ENCODE measurements around the gene TTC24.
"Not testable (repeated sequence)": the region's sequence is repeated elsewhere in the genome, so short reads cannot be mapped to it uniquely, and the experiment has no call there.

Gene TTC24

GRCh38 chr1:156587927-156588326, 8.4 kb downstream of the TTC24 start:
- DNase-seq (ENCODE audit: low read depth), result not testable (repeated sequence)

DNA sequence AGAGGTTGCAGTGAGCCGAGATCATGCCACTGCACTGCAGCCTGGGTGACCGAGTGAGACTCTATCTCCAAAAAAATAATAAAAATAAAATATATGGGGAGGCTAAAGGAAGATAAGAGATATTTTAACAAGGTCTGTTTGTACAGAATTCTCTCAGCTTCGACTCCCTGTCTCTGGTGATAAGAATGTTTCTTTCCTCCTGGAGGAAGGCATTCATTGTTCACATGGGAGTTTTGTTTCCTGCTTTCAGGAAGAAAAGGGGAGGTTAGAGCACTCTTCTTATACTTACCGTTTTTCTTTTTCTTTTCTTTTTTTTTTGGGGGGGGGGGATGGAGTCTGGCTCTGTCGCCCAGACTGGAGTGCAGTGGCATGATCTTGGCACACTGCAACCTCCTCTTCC, 10.0 kb downstream of the TTC24 start:
- no peak for DNase-seq (ENCODE audit: low read depth)

DNA sequence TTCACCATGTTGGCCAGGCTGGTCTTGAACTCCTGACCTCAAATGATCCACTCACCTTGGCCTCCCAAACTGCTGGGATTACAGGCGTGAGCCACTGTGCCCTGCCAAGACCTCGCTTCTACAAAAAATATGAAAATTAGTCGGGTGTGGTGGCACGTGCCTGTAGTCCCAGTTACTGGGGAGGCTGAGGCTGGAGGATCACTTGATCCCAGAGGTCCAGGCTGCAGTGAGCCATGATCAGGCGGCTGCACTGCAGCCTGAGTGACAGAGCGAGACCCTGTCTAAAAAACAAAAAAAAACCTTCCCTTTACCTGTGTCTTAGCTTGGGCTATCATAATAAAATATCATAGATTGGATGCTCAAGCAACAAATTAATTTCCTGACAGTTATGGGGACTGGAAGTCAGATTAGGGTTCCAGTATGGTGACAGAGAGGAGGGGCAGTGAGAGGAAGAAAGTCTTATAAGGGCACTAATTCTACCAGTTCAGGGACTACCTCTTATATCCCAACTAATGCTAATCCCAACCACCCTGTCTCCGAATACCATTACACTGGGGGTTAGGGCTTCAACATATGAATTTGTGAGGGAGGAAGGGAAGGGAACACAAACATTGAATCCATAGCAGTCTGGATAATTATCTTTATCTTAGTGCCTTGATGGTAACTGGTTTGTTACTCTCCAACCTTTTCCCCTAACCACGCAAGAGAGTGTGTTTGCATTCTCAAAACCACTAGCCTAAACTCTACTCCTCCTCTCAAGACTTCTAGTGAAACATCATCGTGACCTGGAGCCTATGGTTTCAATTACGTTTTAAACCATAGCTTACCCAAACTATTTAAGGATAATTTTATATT, 11.0 kb downstream of the TTC24 start:
- no peak for DNase-seq (ENCODE audit: low read depth)

DNA sequence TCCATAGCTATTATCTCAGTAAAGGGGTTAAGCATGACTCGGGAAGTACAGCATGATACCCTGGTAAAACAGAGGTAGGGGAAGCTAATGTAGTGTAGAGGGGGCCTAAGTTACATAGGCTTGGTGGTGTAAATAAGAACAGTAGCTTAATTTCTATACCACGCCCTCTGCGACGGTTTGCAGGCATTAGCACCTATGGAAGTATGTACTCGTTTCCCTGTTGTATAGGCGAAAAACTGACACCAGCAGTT, 11.6 kb downstream of the TTC24 start:
- DNase-seq (ENCODE audit: low read depth), result no peak

DNA sequence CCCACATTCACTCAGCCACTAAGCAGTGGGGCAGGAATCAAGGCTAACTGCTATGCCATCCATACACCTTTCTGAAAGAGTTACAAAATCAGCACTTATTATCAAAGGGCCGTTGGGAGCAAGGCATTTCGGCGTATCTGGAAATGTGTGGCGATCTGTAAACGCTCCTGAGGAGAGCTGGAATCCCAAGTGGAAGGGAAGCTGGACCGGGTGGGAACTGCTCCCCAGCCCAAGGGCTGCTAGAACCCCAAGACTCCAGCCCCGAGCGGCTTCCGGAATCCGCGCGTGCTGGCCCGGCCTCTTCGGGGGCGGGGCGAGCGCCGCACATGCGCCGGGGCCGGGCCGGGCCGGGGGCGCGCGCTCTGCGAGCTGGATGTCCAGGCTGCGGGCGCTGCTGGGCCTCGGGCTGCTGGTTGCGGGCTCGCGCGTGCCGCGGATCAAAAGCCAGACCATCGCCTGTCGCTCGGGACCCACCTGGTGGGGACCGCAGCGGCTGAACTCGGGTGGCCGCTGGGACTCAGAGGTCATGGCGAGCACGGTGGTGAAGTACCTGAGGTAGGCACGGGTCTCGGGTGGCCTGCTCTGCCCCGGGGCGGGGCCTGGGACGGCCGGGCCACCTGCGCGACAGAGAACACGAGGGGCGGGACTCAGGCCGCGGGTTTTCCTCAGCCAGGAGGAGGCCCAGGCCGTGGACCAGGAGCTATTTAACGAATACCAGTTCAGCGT, 12.1 kb downstream of the TTC24 start, which contains the start of gene NAXE:
Gene NAXE, plus strand, starts transcription at position 345 of the 726 bp plus-strand sequence. Its CDS starts 29 bp downstream, at position 374.
- peak; percentile 38 for DNase-seq (ENCODE audit: low read depth)

- no peak for DNase-seq (ENCODE audit: low read depth)
Observed at GRCh38 chr1:156592158-156592909, 12.8 kb downstream of the TTC24 start.

GRCh38 chr1:156592910-156593660, 13.6 kb downstream of the TTC24 start:
- no peak for DNase-seq (ENCODE audit: low read depth)

GRCh38 chr1:156593661-156593989, 14.1 kb downstream of the TTC24 start:
- DNase-seq (ENCODE audit: low read depth), result no peak

DNA sequence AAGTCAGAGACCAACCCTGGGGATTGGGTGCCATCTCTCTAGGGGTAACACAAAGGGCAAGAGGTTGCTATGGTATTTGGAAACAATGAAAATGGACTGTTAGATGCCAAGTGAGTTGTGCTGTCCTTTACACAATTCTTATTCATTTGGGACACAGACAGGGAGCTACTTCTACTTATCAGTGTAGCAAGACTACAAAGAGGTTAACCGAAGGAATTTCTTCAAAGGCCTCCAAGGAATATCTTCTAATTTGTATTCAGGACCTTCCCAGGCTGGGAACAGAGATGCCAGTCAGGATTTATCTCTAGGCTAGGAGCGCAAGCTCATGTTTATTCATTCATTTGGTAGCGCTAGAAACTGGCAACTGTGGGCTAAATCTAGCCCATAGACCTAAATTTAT, 14.7 kb downstream of the TTC24 start:
- no peak for DNase-seq (ENCODE audit: low read depth)

DNA sequence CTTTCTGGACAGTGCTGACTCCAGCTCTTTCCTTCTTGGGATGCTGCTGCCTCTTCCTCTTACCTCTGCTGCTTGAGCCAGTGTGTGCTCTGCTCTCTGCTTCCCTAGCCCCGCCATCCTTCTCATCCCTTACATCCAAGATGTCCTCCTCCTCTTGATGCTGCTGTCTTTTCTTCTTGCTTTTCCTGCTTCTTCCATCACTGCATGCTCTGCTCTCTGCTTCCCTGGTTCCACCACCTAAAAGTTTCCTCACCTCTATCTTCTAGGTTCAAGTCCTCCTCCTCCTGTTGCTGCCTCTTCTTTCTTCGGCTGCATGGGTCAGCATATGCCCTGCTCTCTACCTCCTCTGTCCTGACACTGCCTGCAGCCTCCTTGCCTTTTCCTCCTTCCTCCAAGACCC, 15.5 kb downstream of the TTC24 start:
- DNase-seq (ENCODE audit: low read depth), result no peak

GRCh38 chr1:156596426-156596825, 16.9 kb downstream of the TTC24 start:
- no peak for DNase-seq (ENCODE audit: low read depth)

- DNase-seq (ENCODE audit: low read depth), result no peak
Observed at GRCh38 chr1:156598125-156598524, 18.6 kb downstream of the TTC24 start.

DNA sequence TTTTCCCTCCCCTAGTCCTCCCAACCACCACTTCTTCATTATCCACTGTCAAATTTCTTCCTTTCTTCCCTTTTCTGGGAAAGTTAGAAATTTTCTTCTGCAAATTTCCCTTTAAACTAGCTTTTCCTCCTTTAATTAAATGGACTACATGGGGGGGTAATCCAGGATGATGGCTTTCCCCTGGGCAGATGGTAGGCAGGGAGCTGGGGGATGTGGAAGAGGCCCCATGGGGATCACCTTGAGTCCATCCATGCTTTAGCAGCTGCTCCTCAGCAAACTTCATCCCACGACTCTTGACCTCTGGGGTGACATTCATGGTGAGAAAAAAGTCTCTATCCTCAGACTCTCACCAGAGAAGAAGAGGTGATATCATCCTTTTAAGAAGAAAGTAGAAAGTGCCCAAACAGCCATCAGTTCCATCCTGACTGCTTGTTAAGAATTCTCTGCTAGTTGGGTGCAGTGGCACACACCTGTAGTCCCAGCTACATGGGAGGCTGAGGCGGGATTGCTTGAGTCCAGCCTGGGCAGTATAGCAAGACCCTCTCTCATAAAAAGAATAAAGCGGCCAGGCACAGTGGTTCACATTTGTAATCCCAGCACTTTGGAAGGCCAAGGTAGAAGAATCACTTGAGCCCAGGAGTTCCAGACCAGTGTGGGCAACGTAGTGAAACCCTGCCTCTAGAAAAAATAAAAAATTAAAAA, 19.4 kb downstream of the TTC24 start:
- DNase-seq (ENCODE audit: low read depth), result no peak

DNA sequence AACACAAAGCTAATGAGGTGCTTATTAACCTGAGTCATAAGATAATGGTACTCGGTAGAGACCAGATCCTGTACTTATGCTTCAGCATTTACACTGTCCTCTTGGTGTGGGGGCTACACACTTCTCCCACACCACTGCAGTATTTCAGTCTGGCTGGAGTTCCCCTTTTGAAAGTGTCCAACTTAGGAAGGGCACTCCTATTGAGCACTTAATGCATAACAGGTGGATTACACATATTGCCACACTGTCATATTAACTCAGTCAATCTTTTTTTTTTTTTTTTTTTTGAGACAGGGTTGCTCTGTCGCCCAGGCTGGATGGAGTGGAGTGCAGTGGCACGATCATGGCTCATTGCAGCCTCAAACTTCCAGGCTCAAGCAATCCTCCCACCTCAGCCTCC, 20.3 kb downstream of the TTC24 start:
- no peak for DNase-seq (ENCODE audit: low read depth)

- DNase-seq (ENCODE audit: low read depth), result no peak
Observed at GRCh38 chr1:156600733-156601121, 21.2 kb downstream of the TTC24 start.

GRCh38 chr1:156601122-156601830, 21.8 kb downstream of the TTC24 start, which contains the start of gene GPATCH4:
Gene GPATCH4 (minus strand): TSS chr1:156601479.
- peak; percentile 58 for DNase-seq (ENCODE audit: low read depth)

- no peak for DNase-seq (ENCODE audit: low read depth)
Observed at GRCh38 chr1:156601892-156602291, 22.4 kb downstream of the TTC24 start.

DNA sequence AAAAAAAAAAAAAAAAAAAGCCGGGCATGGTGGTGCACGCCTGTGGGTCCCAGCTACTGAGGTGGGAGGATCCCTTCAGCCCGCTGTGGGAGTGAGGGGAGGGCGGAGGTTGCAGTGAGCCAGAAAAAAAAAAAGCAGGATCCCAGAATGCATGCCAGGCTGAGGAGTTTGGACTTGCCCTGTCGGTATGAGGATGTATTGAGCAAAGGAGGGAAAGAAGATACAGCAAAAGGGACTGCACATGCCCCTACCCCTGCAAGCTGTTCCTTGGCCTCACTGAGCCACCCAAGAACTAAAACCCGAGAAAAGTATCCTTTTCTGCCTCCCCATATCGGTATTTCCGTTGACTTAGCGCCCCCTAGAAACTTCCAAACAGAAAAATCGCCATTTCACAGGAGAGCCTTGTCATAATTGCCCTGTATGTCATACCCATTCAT, 23.1 kb downstream of the TTC24 start:
- no peak for DNase-seq (ENCODE audit: low read depth)

GRCh38 chr1:156607344-156607743, 27.8 kb downstream of the TTC24 start:
- DNase-seq (ENCODE audit: low read depth), result not testable (repeated sequence)

DNA sequence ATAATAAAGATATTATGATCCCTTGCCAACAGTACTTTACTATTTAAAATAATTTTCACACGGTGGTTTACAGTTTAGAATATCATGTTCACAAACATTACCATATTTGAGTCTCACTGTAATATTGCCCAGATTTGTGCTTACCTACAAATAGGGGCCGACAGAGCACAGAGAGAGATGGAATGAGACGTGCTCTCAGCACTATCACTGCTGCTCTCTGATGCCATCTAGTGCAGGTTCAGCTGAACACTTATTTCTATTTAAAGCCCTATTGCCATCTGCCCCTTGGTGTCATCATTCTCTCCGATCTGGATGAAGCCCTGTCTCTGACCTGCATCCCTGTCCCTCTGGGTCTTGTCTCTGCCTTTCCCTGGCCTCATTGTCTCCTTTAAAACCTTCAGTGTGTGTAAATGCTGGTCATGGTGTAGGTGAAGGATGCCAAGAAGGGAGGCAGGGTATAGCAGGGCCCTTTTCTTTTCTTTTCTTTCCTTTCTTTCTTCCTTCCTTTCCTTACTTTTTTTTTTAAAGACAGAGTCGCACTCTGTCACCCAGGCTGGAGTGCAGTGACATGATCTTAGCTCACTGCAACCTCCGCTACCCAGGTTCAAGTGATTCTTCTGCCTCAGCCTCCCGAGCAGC, 28.6 kb downstream of the TTC24 start:
- peak; percentile 41 for DNase-seq (ENCODE audit: low read depth)
